IPS-18c (cell line): ENCODE results near the gene SENP8.
"Not testable (repeated sequence)": the region's sequence is repeated elsewhere in the genome, so short reads cannot be mapped to it uniquely, and the experiment has no call there.

ENCODE experiments used
- H3K4me3 ChIP-seq: 2 replicates; pipeline ENCODE4 v1.7.0; 2013; ENCODE audit warnings: low read depth, mild to moderate bottlenecking, low read length, moderate library complexity; ENCODE audit not compliant: insufficient read depth
- H3K9me3 ChIP-seq: one replicate; pipeline ENCODE4 v1.6.1; 2013; ENCODE audit warnings: mild to moderate bottlenecking, low read length, moderate library complexity; ENCODE audit not compliant: control insufficient read depth, insufficient read depth

Gene SENP8

DNA sequence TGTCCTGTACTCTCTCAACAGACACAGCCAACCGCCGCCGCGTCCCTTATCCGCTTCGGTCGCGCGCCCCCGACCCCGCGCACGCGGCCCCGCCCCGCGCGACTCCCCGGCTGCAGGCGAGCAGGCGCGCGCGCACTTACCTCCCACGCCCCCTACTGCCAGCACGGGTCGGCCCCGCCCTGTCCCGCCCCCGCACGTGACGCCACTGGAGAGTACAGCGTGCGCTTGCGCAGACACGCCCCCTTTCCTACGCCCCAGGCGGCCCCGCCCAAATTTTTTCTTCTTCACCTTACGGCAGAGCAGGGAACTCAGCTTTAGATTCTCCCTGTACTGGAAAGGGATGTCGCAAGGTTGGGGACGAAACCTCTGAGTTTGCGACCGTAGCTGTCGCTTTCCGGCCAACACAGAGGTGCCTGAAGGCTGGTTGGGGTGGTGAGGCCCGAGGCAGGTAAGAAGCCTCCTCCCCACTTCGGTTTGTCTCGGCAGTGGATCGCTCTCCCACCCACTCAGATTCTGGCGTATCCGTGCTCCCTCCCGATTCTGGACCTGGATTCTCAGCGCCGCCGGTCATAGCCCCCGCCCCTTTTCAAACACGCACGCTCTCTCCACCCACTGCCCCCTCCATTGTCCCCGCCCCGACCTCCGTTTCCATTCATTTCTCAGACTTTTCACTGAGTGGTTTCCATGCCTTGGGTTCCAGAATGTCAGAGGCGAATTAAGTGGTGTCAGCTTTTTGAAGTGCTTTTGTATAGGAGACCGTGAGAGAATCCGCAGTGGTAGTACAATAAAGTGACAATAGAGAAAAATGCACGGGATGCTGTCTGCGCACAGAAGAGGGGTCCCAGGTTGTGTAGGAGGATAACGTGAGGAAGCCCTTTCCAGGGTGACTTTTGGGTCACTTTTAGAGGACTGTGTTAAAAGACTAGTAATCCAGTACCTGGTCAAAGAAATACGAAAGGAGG is at the start of gene SENP8, which contains the start of gene MYO9A:
SENP8 (plus strand) TSS at position 387 of the 962 bp plus-strand sequence. CDS start 21,221 bp downstream, outside the sequence.
MYO9A (minus strand) TSS at position 134 of the 962 bp plus-strand sequence. CDS start 71,587 bp downstream, outside the sequence.
- Histone ChIP-seq H3K4me3 (peak within 1 kb of the TSS; percentile 96), H3K9me3 (no peaks in the 10 kb centered on the region)

DNA sequence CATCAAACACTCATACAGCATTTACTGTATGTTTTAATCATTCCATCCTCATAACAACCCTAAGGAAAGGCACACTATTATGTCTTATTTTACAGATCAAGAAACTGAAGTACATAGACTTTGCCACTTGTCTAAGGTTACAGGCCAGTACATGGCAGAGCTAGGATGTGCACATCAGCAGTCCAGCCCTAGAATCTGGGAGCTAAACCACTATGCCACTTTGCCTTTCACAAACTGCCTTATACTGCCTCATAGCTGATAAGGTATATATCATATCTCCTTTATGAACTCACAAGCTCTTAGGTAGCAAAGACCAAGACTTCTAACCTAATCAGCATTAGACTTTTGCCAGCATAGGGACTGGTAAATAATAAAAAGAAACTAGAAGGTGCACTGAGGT is 49.3 kb upstream of the SENP8 start:
- Histone ChIP-seq H3K4me3 (no peak overlapping the region), H3K9me3 (no peaks in the 10 kb centered on the region)

DNA sequence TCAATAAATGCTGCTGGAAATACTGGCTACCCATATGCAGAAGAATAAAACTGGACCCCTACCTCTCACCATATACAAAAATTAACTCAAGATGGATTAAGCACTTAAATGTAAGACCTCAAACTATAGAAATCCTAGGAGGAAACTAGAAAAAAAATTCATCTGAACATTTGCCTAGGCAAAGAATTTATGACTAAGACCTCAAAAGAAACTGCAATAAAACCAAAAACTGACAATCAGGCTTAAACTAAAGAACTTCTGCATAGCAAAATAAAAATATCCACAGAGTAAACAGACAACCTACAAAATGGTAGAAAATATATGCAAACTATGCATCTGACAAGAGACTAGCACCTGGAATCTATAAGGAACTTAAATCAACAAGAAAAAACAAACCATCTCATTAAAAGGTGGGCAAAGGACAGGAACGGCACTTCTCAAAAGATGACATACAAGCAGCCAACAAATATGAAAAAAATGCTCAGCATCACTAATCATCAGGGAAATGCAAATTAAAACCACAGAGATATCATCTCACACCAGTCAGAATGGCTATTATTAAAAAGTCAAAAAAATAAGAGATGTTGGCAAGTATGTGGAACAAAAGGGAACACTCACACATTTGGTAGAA is 47.3 kb upstream of the SENP8 start:
- H3K9me3 ChIP-seq, result no peaks in the 10 kb centered on the region
- H3K4me3 ChIP-seq, result no peak overlapping the region

DNA sequence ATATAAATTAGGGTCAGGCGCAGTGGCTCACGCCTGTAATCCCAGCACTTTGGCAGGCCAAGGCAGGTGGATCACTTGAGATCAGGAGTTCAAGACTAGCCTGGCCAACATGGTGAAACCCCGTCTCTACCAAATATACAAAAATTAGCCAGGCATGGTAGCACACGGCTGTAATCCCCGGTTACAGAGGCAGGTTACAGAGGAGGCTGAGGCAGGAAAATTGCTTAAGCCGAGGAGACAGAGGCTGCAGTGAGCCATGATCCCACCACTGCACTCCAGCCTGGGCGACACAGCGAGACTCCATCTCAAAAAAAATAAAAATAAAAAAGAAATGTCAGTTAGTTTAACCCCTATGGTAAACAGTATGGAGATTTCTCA is 46.8 kb upstream of the SENP8 start:
- H3K4me3 ChIP-seq, H3K9me3 ChIP-seq: not testable (repeated sequence)

- no peak overlapping the region for H3K4me3 ChIP-seq
- H3K9me3 ChIP-seq, result no peaks in the 10 kb centered on the region
These were observed 43.7 kb upstream of the SENP8 start for GRCh38 chr15:72074335-72075060.

DNA sequence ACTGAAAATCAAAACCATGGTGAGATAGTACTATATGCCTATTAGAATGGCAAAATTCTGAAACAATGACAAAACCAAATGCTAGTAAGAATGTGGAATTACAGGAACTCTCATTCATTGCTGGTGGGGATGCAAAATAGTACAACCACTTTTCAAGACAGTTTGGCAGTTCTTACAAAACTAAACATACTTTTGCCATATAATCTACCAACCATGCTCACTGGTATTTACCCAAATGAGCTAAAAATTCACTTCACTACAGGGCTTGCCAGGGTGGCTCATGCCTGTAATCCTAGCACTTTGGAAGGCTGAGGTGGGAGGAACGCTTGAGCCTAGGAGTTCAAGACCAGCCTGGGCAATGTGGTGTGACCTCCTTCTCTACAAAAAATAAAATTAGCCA is 40.3 kb upstream of the SENP8 start:
- Histone ChIP-seq H3K4me3 (no peak overlapping the region), H3K9me3 (no peaks in the 10 kb centered on the region)

GRCh38 chr15:72078887-72079286 is 39.3 kb upstream of the SENP8 start:
- Histone ChIP-seq H3K9me3 (no peaks in the 10 kb centered on the region), H3K4me3 (no peak overlapping the region)

DNA sequence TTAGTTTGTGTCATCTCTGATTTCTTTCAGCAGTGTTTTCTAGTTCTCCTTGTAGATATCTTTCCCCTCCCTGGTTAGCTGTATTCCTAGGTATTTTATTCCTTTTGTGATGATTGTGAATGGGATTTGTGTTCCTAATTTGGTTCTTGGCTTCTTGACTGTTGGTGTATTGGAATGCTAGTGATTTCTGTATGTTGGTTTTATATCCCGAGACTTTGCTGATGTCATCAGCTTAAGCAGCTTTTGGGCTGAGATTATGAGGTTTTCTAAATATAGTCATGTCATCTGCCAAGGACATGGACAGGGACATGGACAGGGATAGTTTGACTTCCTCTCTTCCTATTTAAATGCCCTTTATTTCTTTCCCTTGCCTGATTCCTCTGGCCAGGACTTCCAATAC is 36.0 kb upstream of the SENP8 start:
- Histone ChIP-seq H3K4me3 (no peak overlapping the region), H3K9me3 (peaks cover 3% of the 10 kb centered on the region)

DNA sequence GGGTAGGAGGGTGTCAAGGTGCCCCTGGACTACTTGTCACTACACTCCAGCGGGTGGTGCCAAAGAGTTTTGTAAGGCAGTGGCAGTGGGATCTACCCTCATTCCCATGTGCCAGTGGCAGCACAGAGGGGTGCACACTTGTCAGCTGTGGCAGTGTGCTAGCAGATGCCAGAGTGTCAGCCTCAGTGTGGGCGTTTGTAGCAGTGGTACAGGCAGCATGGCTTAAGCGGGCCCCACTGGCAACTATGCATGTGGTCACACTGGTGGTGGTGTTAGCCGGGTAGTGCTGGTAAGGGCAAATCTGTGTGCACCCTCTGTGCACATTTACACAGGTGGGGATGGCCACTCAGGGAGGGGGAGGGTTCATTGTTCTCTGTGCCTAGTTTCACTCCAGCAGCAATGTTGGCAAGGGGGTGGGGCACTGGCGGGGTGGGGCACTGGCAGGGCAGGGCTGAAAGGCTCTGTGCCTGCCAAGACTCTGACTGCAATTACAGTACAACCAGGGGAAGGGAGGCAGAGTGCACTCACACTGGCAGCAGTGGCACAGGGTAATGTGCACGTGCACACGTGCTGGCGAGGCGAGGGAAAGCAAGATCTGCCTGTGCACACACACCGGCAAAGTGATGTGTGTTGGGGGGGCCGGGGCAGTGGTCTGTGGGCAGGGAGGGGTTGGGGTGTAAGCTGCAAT is 32.0 kb upstream of the SENP8 start:
- Histone ChIP-seq H3K9me3 (peaks cover 3% of the 10 kb centered on the region), H3K4me3 (no peak overlapping the region)

DNA sequence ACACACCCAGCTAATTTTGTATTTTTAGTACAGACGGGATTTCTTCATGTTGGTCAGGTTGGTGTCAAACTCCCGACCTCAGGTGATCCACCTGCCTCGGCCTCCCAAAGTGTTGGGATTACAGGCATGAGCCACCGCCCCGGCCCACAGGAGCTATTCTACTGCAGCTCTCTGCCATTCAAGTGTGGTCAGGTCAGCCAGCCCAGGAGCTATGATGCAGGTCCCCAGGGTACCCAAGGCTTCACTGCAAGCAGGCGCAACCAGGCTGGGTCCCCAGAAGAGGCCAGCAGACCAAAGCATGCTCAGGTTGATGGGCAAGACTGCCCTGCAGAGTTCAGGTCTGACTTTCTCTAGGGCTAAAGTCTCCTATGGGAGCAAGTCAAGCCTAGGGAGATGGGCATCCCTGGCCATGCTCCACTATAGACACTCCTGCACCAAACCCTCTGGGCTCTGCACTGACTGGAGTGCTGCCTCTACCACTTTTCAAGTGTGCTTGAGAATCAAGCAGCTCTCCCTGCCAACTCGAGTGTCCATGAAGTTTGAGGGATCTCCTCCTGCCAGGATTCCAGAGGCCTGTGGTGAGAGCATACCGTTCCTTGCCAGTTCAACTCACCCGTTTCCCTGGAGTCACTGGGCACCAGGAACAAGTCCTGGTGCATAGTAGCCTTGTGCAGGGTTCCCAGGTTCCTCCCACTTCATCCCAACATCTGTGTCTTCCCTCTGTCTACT is 31.1 kb upstream of the SENP8 start:
- H3K4me3 ChIP-seq, result no peak overlapping the region

DNA sequence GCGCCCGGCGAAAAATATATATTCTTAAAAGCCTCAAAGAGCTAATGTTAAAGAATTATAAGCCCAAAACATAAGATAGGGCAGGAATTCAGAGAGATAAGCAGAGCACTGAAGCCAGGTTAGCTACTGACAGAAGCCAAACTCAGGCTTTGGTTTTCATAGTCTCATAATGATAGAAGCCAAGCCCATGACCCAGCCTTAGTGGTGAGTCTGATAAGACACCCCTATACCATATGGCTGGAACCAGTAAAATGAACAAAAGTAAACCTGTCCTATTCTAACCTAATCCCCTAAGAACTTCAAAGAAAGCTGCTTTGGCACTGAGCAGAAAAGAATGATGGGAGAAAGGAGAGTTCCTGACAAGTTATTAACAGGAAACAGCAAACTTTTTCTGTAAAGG is 26.2 kb upstream of the SENP8 start:
- Histone ChIP-seq H3K4me3 (no peak overlapping the region), H3K9me3 (peaks cover 2% of the 10 kb centered on the region)

More for the DNA sequence above, 31.1 kb upstream of the SENP8 start:
- H3K9me3 ChIP-seq, result peaks cover 3% of the 10 kb centered on the region

GRCh38 chr15:72092691-72093090 is 25.5 kb upstream of the SENP8 start:
- Histone ChIP-seq H3K9me3 (no peaks in the 10 kb centered on the region), H3K4me3 (no peak overlapping the region)

- no peaks in the 10 kb centered on the region for H3K9me3 ChIP-seq
- H3K4me3 ChIP-seq, result no peak overlapping the region
These were observed 21.4 kb upstream of the SENP8 start for GRCh38 chr15:72096796-72097195.

- no peaks in the 10 kb centered on the region for H3K9me3 ChIP-seq
- H3K4me3 ChIP-seq, result no peak overlapping the region
These were observed 20.2 kb upstream of the SENP8 start for GRCh38 chr15:72098040-72098439.

DNA sequence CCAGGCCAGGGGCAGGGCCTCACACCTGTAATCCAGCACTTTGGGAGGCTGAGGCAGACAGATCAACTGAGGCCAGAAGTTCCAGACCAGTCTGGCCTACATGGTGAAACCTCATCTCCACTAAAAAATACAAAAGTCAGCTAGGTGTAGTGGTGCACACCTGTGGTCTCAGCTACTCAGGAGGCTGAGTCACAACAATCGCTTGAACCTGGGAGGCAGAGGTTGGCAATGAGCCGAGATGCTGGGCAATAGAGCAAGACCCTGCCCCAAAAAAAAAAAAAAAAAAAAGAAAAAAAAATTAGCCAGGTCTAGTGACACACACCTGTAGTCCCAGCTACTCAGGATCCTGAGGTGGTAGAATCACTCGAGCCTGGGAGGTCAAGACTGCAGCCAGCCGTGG is 19.0 kb upstream of the SENP8 start:
- Histone ChIP-seq H3K4me3 (no peak overlapping the region), H3K9me3 (no peaks in the 10 kb centered on the region)

- H3K9me3 ChIP-seq, H3K4me3 ChIP-seq: not testable (repeated sequence)
These were observed 17.7 kb upstream of the SENP8 start for GRCh38 chr15:72100551-72100950.
